ENCODE measurements around the gene DLG1.
"Not testable (repeated sequence)": the region's sequence is repeated elsewhere in the genome, so short reads cannot be mapped to it uniquely, and the experiment has no call there.

The DLG1 gene

DNA sequence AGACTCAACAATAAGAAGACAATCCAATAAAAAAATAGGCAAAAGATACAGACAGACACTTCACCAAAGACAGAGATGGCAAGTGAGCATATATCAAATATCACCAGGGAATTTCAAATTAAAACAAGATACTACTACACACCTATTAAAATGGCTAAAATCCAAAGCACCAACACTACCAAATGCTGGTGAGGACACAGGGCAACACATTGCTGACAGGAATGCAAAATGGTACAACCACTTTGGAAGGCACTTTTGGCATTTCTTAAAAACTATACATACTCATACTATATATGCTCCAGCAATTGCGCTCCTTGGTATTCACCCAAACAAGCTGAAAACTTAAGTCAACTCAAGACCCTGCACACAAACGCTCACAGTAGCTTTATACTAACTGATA is 12.9 kb downstream of the DLG1 start:
- ChIA-PET POLR2A (interaction anchor here (0.6 kb wide), 1 partner anchor 13 kb away, joined by 6 read pairs; the partner anchor contains the start of gene DLG1), CTCF (interaction anchor here (1.0 to 1.3 kb wide), 2 partner anchors 29 to 61 kb away, joined by 3 to 4 read pairs; no protein-coding TSS in a partner anchor)
- TF ChIP-seq, protein P1, sequence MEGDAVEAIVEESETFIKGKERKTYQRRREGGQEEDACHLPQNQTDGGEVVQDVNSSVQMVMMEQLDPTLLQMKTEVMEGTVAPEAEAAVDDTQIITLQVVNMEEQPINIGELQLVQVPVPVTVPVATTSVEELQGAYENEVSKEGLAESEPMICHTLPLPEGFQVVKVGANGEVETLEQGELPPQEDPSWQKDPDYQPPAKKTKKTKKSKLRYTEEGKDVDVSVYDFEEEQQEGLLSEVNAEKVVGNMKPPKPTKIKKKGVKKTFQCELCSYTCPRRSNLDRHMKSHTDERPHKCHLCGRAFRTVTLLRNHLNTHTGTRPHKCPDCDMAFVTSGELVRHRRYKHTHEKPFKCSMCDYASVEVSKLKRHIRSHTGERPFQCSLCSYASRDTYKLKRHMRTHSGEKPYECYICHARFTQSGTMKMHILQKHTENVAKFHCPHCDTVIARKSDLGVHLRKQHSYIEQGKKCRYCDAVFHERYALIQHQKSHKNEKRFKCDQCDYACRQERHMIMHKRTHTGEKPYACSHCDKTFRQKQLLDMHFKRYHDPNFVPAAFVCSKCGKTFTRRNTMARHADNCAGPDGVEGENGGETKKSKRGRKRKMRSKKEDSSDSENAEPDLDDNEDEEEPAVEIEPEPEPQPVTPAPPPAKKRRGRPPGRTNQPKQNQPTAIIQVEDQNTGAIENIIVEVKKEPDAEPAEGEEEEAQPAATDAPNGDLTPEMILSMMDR (IDR thresholded peaks at IDR 0.05; ENCODE audit: control extremely low read depth, extremely low read depth, low read depth, missing control alignments), result no peak
- no peak for DNase-seq (ENCODE audit: extremely low spot score)

DNA sequence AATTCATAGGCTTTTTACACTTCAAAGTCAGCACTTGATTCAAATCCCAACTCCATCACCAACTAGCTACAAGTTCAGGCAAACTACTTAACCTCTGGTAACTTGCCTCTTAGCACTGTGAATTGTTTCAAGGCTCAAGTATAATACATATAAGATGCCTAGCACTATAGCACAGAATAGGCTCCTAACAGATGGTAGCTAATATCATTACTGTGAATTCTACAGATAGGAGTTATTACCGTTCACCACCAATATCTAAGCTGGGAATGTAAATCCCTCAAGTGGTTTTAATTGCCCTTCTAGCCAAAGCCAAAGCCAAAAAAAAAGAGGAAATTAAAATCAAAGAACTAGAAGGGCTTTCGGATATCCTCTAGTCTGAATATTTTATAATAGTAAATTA is 15.4 kb downstream of the DLG1 start:
- TF ChIP-seq, protein P1 (IDR thresholded peaks at IDR 0.05; ENCODE audit: control extremely low read depth, extremely low read depth, low read depth, missing control alignments), result no peak
- POLR2A ChIA-PET, result interaction anchor here (0.5 kb wide), 1 partner anchor 12 kb away, joined by 4 read pairs; no protein-coding TSS in a partner anchor
- no peak for DNase-seq (ENCODE audit: extremely low spot score)
- CTCF ChIA-PET, result interaction anchor here (1.1 to 1.7 kb wide), 3 partner anchors 15 to 31 kb away, joined by 3 to 5 read pairs (median 3); partner anchors contain the start of gene DLG1

DNA sequence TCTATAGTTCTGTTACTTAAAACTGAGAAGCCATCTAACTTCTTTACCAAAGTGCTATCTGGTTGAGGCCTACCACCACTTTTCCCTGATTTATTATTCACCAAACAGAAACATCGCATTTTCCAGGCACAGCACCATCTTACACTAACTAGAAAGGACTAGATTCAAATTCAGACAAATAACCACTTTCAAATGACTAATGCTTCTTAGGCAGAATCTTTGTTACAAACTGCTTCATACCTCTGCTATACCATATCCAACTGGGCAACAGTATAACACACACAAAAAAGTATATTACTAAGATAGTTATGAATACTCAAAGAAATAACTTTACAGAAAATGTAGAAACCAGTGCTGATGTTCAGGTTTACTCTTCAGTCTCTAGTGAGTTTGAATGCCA is 16.6 kb downstream of the DLG1 start:
- no peak for DNase-seq (ENCODE audit: extremely low spot score)
- ChIA-PET CTCF (interaction anchor here (1.1 to 1.7 kb wide), 2 partner anchors 16 to 30 kb away, joined by 3 to 5 read pairs; partner anchors contain the start of gene DLG1), POLR2A (no interaction called here)
- TF ChIP-seq, protein P1 (IDR thresholded peaks at IDR 0.05; ENCODE audit: control extremely low read depth, extremely low read depth, low read depth, missing control alignments), result no peak

DNA sequence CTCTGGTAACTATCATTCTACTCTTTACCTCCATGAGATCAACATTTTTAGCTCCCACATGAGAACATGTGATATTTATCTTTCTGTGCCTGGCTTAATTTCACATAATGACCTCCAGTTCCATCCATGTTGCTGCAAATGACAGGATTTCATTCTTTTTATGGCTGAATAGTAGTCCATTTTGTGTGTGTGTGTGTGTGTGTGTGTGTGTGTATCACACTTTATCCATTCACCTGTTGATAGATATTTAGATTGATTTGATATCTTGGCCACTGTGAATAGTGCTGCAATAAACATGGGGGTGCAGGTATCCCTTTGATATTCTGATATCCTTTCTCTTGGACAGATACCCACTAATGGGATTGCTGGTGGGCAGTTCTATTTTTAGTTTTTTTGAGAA is 18.3 kb downstream of the DLG1 start:
- POLR2A ChIA-PET, result no interaction called here

DNA sequence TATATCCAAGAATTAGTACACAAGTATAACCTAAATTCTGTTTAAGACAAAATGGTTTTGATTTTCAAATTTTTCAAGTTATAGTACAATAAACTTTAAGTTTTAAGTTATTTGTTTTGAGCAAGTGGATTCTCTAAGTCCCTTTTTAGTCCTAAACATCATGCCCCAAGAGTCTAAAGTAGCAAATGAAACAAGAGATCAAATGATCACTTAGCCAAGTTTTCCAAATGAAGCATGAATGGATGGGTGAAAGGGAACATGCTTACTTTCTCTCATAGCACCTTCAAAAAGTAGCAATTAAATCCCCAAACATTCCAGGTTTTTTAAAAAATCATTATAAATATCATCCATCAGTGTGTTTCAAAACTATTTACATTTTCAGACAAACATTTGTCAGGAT is 19.5 kb downstream of the DLG1 start:
- ChIA-PET POLR2A (no interaction called here), CTCF (interaction anchor here (0.7 kb wide), 1 partner anchor 13 kb away, joined by 3 read pairs; no protein-coding TSS in a partner anchor)
- TF ChIP-seq, protein P1 (IDR thresholded peaks at IDR 0.05; ENCODE audit: control extremely low read depth, extremely low read depth, low read depth, missing control alignments), result no peak
- DNase-seq (ENCODE audit: extremely low spot score), result no peak

More for the DNA sequence above, 18.3 kb downstream of the DLG1 start:
- CTCF ChIA-PET, result no interaction called here
- DNase-seq (ENCODE audit: extremely low spot score), result no peak
- TF ChIP-seq, protein P1 (IDR thresholded peaks at IDR 0.05; ENCODE audit: control extremely low read depth, extremely low read depth, low read depth, missing control alignments), result no peak

DNA sequence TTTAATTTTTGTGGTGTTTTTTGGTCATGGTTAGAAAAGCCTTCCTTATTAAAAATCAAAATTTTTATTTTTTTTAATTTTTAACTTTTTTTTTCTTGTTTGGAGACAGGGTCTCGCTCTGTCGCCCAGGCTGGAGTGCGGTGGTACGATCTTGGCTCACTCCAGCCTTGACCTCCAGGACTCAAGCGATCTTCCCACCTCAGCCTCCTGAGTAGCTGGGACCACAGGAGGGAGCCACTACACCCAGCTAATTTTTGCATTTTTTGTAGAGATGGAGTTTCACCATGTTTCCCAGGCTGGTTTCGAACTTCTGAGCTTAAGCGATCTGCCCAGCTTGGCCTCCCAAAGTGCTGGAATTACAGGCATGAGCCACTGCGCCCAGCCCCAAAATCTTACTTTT is 21.6 kb downstream of the DLG1 start:
- POLR2A ChIA-PET; DNase-seq (ENCODE audit: extremely low spot score): not testable (repeated sequence)
- TF ChIP-seq, protein P1 (IDR thresholded peaks at IDR 0.05; ENCODE audit: control extremely low read depth, extremely low read depth, low read depth, missing control alignments), result peak; percentile 6
- CTCF ChIA-PET, result interaction anchor here (0.7 to 1.0 kb wide), 2 partner anchors 9 to 17 kb away, joined by 3 to 4 read pairs; no protein-coding TSS in a partner anchor

All from GM10248 (cell line).